OCI-LY3 (cell line): ENCODE measurements around the gene TULP3.

ENCODE experiments used
- H2AFZ ChIP-seq: fragments of 200-600, 300-600 bp; shearing (Covaris generic); 2 replicates; pipeline ENCODE4 v1.6.0; 2014; ENCODE audit warnings: antibody characterized with exemption, low read depth, low read length
- H3K27ac ChIP-seq: fragments of 200-600, 300-600 bp; sonication (generic); 2 replicates; pipeline ENCODE4 v1.5.1; 2014; ENCODE audit warnings: mild to moderate bottlenecking, low read length, moderate library complexity, mixed read lengths
- H3K27me3 ChIP-seq: fragments of 200-600, 300-600 bp; sonication (generic); 2 replicates; pipeline ENCODE4 v1.6.1; 2014; ENCODE audit warnings: low read depth, low read length, mixed read lengths
- H3K36me3 ChIP-seq: fragments of 200-600, 300-600 bp; sonication (generic); replicated peaks from 2 replicates; pipeline ENCODE3; 2014; ENCODE audit warnings: low read depth, low read length, mixed read lengths
- H3K4me1 ChIP-seq: fragments of 300-600, 200-600 bp; sonication (generic); 2 replicates; pipeline ENCODE4 v1.6.1; 2014; ENCODE audit warnings: low read length, mixed read lengths
- H3K4me2 ChIP-seq: fragments of 200-600, 300-600 bp; sonication (generic); 2 replicates; pipeline ENCODE4 v1.6.1; 2014; ENCODE audit warnings: low read length, mixed read lengths
- H3K4me3 ChIP-seq: fragments of 300-600, 200-600 bp; sonication (generic); 2 replicates; pipeline ENCODE4 v1.5.1; 2014; ENCODE audit warnings: antibody characterized with exemption, mild to moderate bottlenecking, low read length, moderate library complexity
- H3K79me2 ChIP-seq: fragments of 300-600, 200-600 bp; shearing (Covaris generic); 2 replicates; pipeline ENCODE4 v1.6.1; 2014; ENCODE audit warnings: mild to moderate bottlenecking, low read length, mixed read lengths
- H3K9ac ChIP-seq: fragments of 300-600, 200-600 bp; shearing (Covaris generic); 2 replicates; pipeline ENCODE4 v1.6.0; 2014; ENCODE audit warnings: mild to moderate bottlenecking, low read length, moderate library complexity
- H3K9me3 ChIP-seq: fragments of 200-600, 300-600 bp; shearing (Covaris generic); 2 replicates; pipeline ENCODE4 v1.6.1; 2014; ENCODE audit warnings: low read length, mixed read lengths; ENCODE audit not compliant: insufficient read depth
- H4K20me1 ChIP-seq: fragments of 200-600, 300-600 bp; sonication (generic); 2 replicates; pipeline ENCODE4 v1.6.1; 2016; ENCODE audit warnings: low read length, mixed read lengths; ENCODE audit not compliant: insufficient read depth
- EZH2phosphoT487 ChIP-seq: fragments of 200-600 bp; shearing (Covaris generic); IDR thresholded peaks from 2 replicates; pipeline ENCODE4 v1.6.1; 2018; ENCODE audit warnings: antibody characterized with exemption, mixed run types, low read depth
- TF ChIP-seq, protein P1 (sequence below): fragments of 200-600, 300-600 bp; sonication (generic); IDR thresholded peaks from 2 replicates; pipeline ENCODE4 v1.5.1; 2014; ENCODE audit warnings: antibody characterized with exemption, low read length, low read depth

Gene TULP3

DNA sequence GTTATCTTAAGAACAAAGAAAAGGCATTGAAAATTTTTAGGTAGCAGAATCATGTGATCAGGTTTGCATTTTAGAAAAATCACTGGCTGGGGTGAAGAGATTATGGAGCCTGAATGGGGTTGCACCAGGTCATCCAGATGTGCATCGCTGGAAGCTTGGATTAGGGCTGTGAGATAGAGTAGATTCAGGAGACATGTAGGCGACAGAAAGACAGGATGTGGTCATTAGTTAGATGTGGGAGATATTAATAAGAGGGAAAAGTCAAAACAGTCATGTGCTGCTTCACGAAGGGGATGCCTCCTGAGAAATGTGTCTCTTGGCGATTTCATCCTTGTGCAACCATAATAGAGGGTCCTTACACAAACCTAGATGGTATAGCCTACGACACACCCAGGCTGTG, 93.6 kb downstream of the TULP3 start:
- H3K36me3 ChIP-seq = peaks cover 3% of the 10 kb centered on the region
- no peak overlapping the region for H3K9ac ChIP-seq
- no peaks in the 10 kb centered on the region for H3K4me1 ChIP-seq
- no peak overlapping the region for H2AFZ ChIP-seq
- TF ChIP-seq, protein P1, sequence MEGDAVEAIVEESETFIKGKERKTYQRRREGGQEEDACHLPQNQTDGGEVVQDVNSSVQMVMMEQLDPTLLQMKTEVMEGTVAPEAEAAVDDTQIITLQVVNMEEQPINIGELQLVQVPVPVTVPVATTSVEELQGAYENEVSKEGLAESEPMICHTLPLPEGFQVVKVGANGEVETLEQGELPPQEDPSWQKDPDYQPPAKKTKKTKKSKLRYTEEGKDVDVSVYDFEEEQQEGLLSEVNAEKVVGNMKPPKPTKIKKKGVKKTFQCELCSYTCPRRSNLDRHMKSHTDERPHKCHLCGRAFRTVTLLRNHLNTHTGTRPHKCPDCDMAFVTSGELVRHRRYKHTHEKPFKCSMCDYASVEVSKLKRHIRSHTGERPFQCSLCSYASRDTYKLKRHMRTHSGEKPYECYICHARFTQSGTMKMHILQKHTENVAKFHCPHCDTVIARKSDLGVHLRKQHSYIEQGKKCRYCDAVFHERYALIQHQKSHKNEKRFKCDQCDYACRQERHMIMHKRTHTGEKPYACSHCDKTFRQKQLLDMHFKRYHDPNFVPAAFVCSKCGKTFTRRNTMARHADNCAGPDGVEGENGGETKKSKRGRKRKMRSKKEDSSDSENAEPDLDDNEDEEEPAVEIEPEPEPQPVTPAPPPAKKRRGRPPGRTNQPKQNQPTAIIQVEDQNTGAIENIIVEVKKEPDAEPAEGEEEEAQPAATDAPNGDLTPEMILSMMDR = no peak
- no peak for TF ChIP-seq EZH2phosphoT487
- no peaks in the 10 kb centered on the region; the same call in 1 of the 2 replicates for H3K79me2 ChIP-seq
- H3K27ac ChIP-seq = no peak overlapping the region
- H3K4me3 ChIP-seq = no peak overlapping the region
- H3K9me3 ChIP-seq = no peaks in the 10 kb centered on the region
- H3K4me2 ChIP-seq = no peak overlapping the region
- H3K27me3 ChIP-seq = no peaks in the 10 kb centered on the region
- H4K20me1 ChIP-seq = no peaks in the 10 kb centered on the region

DNA sequence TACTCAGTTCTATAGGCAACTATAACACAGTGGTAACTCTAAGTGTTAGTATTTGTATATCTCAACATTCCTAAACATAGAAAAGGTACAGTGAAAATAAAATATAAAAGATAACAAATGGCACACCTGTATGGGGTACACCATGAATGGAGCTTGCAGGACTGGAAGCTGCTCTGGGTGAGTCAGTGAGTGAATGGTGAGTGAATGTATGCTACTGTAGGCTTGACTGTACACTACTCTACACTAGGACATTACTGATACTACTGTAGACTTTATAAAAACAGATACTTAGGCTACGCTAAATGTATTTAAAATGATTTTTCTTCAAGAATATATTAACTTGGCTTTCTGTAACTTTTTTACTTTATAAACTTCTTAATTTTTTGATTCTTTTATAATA, 94.0 kb downstream of the TULP3 start:
- no peaks in the 10 kb centered on the region for H3K4me1 ChIP-seq
- peaks cover 3% of the 10 kb centered on the region for H3K36me3 ChIP-seq
- H3K4me3 ChIP-seq = no peak overlapping the region
- H3K9me3 ChIP-seq = no peaks in the 10 kb centered on the region
- TF ChIP-seq, protein P1 = no peak
- no peak for TF ChIP-seq EZH2phosphoT487
- no peak overlapping the region for H2AFZ ChIP-seq
- H4K20me1 ChIP-seq = no peaks in the 10 kb centered on the region
- H3K27ac ChIP-seq = no peak overlapping the region
- H3K27me3 ChIP-seq = no peaks in the 10 kb centered on the region
- H3K4me2 ChIP-seq = no peak overlapping the region
- H3K9ac ChIP-seq = no peak overlapping the region
- H3K79me2 ChIP-seq = no peaks in the 10 kb centered on the region; the same call in 1 of the 2 replicates

DNA sequence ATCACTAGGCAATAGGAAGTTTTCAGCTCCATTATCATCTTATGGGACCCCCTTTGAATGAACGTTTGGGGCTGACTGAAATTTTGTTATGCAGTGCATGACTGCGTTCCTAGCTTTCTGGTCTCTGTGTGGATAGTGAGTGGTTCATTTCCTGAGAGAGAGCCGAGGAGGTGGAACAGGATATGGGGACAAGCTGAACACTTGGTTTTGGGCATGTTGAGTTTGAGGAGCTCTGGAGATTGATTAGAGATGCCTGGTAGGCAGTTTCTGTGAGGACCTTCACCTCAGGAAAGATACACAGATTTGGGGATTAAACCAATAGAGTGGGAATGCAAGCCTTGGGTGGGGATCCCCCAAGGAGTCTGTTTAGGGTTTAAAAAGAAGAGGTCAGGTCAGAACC, 96.2 kb downstream of the TULP3 start:
- TF ChIP-seq EZH2phosphoT487 = no peak
- TF ChIP-seq, protein P1 = no peak
- Histone ChIP-seq H3K4me2 (no peak overlapping the region), H3K4me3 (no peak overlapping the region), H3K79me2 (no peaks in the 10 kb centered on the region; the same call in 1 of the 2 replicates), H3K27ac (no peak overlapping the region), H3K27me3 (no peaks in the 10 kb centered on the region), H3K4me1 (no peaks in the 10 kb centered on the region), H2AFZ (no peak overlapping the region), H3K9me3 (peaks cover 3% of the 10 kb centered on the region; the same call in 1 of the 2 replicates), H3K36me3 (peaks cover 3% of the 10 kb centered on the region), H3K9ac (no peak overlapping the region), H4K20me1 (no peaks in the 10 kb centered on the region)

DNA sequence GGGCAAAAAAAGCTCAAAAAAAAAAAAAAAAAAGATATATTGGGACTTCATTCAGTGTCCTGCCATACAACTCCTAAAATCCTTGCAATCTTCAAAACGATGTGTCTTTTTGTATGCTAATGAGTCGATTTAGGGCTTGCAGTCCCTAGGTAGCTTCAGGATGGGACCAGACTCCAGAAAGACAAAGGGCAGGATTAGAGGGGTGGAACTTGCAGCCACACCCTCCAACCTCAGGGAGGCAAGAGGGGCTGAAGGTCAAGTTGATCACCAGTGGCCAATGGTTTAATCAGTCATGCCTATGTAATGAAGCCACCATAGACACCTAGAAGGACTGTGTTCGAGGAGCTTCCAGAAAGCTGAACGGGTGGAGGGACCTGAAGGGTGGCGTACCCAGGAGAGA, 97.8 kb downstream of the TULP3 start:
- Histone ChIP-seq H3K27me3 (no peaks in the 10 kb centered on the region), H3K4me3 (no peak overlapping the region), H4K20me1 (no peaks in the 10 kb centered on the region), H3K27ac (no peak overlapping the region), H3K9me3 (peaks cover 3% of the 10 kb centered on the region; the same call in 1 of the 2 replicates), H3K4me1 (no peaks in the 10 kb centered on the region), H3K4me2 (no peak overlapping the region), H2AFZ (no peak overlapping the region), H3K79me2 (no peaks in the 10 kb centered on the region; the same call in 1 of the 2 replicates), H3K9ac (no peak overlapping the region), H3K36me3 (peaks cover 3% of the 10 kb centered on the region)
- TF ChIP-seq, protein P1 = no peak
- no peak for TF ChIP-seq EZH2phosphoT487
